Epithelial cell of proximal tubule (primary cell): ENCODE results near the gene RGS3. TPM values are rescaled to one million over a fixed set of nuclear protein-coding genes. Genes with fewer than 3 reads are reported as not detected.

ENCODE experiments used
- DNase-seq: peaks from one replicate; pipeline ENCODE4 v3.0.0-alpha.2; 2011; ENCODE audit warnings: low read depth
- H3K4me3 ChIP-seq: 2 replicates; pipeline ENCODE4 v1.5.1; 2011; ENCODE audit warnings: low read depth, mild to moderate bottlenecking, low read length
- CTCF ChIP-seq: conservative IDR thresholded peaks from 2 replicates; pipeline ENCODE4 v1.5.1; 2012; ENCODE audit warnings: low read depth, mild to moderate bottlenecking, low read length
- total RNA-seq: library from RNA; depleted of rRNA; stranded (reverse); fragments of >200 nt; gene quantifications from 2 replicates; pipeline ENCODE4 v1.2.3, GENCODE V29; 2015

The RGS3 gene
- total RNA-seq, 1 donor from 2014 or later = 79.2 TPM

- no peak for DNase-seq
- no peak for TF ChIP-seq CTCF
- no peak overlapping the region for H3K4me3 ChIP-seq
Observed at GRCh38 chr9:113559834-113560800, 96.6 kb downstream of the RGS3 start.

GRCh38 chr9:113562653-113563381 is 99.3 kb downstream of the RGS3 start:
- DNase-seq = no peak
- TF ChIP-seq CTCF = no peak

GRCh38 chr9:113563826-113564497 is 100.4 kb downstream of the RGS3 start:
- no peak overlapping the region for H3K4me3 ChIP-seq
- TF ChIP-seq CTCF = no peak

More at GRCh38 chr9:113562653-113563381, 99.3 kb downstream of the RGS3 start:
- H3K4me3 ChIP-seq = no peak overlapping the region

GRCh38 chr9:113564498-113565237 is 101.1 kb downstream of the RGS3 start:
- no peak for DNase-seq
- H3K4me3 ChIP-seq = peak overlapping the region; percentile 52
- no peak for TF ChIP-seq CTCF

More at GRCh38 chr9:113563826-113564497, 100.4 kb downstream of the RGS3 start:
- no peak for DNase-seq

GRCh38 chr9:113566016-113566711 is 102.6 kb downstream of the RGS3 start:
- peak overlapping the region; percentile 52 for H3K4me3 ChIP-seq
- no peak for TF ChIP-seq CTCF
- no peak for DNase-seq

- no peak for DNase-seq
- peak overlapping the region; percentile 52 for H3K4me3 ChIP-seq
- no peak for TF ChIP-seq CTCF
Observed at GRCh38 chr9:113566712-113567071, 103.2 kb downstream of the RGS3 start.
